AG10803 (cell line): Measurements from ENCODE around the gene S100A9.

Source experiments
- DNase-seq: peaks from one replicate; pipeline ENCODE4 v3.0.0; 2010; ENCODE audit warnings: low read depth
- H3K4me3 ChIP-seq: 2 replicates; pipeline ENCODE4 v1.5.1; 2011; ENCODE audit warnings: mild to moderate bottlenecking, low read length, control low read depth
- TF ChIP-seq, protein P1 (sequence below): conservative IDR thresholded peaks from 2 replicates; pipeline ENCODE4 v1.5.1; 2011; ENCODE audit warnings: mild to moderate bottlenecking, low read length, control low read depth, inconsistent platforms

The S100A9 gene

DNA sequence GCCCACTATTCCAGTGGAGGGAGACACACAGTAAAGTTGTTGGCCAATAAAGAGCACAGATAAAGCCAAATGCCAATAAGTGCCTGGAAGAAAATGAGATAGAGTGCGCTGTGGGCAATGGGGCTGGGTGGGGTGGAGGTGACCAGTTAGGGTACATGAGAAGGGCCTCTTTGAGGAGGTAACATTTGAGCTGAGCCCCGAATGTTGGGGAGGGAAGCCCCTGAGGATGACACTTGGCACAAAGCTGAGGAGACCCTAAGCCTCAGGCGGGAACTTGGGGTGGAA, 979 bp downstream of the S100A9 start:
- TF ChIP-seq, protein P1, sequence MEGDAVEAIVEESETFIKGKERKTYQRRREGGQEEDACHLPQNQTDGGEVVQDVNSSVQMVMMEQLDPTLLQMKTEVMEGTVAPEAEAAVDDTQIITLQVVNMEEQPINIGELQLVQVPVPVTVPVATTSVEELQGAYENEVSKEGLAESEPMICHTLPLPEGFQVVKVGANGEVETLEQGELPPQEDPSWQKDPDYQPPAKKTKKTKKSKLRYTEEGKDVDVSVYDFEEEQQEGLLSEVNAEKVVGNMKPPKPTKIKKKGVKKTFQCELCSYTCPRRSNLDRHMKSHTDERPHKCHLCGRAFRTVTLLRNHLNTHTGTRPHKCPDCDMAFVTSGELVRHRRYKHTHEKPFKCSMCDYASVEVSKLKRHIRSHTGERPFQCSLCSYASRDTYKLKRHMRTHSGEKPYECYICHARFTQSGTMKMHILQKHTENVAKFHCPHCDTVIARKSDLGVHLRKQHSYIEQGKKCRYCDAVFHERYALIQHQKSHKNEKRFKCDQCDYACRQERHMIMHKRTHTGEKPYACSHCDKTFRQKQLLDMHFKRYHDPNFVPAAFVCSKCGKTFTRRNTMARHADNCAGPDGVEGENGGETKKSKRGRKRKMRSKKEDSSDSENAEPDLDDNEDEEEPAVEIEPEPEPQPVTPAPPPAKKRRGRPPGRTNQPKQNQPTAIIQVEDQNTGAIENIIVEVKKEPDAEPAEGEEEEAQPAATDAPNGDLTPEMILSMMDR, result no peak
- DNase-seq, result no peak
- no peak overlapping the region for H3K4me3 ChIP-seq

DNA sequence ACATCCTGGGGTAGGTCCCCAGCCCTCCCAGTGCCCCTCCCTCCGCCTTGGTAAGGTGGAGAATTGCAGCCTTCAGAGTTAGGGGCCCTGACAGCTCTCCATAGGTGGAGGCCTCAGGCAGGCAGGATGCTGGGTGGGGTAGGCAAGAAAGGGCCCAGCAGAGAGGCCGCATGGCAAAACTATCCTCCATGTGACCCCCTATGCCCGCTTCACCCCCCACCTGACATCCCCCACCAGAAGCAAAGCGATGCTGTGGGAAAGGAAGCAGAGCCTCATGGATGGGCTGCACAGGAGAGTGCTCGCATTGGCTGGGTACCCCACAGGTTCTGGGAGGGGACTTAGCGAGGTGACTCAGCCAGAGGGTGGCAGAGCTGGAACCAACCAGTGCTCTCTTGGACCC, 1.6 kb downstream of the S100A9 start:
- TF ChIP-seq, protein P1, result no peak
- no peak for DNase-seq
- H3K4me3 ChIP-seq, result no peak overlapping the region

DNA sequence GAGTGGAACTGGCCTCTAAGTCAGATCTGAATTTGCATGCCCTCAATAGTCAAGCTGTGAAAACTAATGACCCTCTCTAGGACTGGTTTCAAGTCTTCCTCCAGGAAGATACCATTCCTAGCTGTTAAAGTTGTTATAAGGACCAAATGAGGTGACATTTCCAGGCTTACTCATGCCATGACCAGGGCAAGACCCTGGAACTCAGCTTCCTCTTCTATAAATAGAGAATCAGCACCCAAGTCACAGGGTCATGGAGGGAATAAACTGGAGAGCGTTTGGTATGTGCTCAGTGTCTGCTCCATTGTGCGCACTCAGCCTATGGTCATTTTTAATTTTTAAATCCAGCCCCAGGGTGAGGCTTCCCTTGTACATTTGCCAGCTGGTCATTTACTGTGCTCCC, 2.5 kb downstream of the S100A9 start:
- DNase-seq, result no peak
- TF ChIP-seq, protein P1, result no peak
- no peak overlapping the region for H3K4me3 ChIP-seq

DNA sequence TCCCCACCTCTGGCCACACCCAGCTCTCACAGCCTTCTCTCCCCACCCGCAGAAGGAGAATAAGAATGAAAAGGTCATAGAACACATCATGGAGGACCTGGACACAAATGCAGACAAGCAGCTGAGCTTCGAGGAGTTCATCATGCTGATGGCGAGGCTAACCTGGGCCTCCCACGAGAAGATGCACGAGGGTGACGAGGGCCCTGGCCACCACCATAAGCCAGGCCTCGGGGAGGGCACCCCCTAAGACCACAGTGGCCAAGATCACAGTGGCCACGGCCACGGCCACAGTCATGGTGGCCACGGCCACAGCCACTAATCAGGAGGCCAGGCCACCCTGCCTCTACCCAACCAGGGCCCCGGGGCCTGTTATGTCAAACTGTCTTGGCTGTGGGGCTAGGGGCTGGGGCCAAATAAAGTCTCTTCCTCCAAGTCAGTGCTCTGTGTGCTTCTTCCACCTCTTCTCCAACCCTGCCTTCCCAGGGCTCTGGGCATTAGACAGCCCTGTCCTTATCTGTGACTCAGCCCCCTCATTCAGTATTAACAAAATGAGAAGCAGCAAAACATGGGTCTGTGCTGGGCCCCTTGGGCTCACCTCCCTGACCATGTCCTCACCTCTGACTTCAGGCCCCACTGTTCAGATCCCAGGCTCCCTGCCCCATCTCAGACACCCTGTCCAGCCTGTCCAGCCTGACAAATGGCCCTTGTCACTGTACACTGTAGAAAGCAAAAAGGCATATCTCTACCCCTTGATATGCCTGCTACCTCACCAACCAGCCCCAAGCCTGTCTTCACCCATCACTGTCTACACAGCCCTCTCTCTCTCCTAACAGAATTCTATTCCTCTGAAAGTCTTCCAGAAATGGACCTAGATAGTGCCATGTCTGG, 3.2 kb downstream of the S100A9 start:
- TF ChIP-seq, protein P1, result no peak
- no peak overlapping the region for H3K4me3 ChIP-seq
- DNase-seq, result no peak

DNA sequence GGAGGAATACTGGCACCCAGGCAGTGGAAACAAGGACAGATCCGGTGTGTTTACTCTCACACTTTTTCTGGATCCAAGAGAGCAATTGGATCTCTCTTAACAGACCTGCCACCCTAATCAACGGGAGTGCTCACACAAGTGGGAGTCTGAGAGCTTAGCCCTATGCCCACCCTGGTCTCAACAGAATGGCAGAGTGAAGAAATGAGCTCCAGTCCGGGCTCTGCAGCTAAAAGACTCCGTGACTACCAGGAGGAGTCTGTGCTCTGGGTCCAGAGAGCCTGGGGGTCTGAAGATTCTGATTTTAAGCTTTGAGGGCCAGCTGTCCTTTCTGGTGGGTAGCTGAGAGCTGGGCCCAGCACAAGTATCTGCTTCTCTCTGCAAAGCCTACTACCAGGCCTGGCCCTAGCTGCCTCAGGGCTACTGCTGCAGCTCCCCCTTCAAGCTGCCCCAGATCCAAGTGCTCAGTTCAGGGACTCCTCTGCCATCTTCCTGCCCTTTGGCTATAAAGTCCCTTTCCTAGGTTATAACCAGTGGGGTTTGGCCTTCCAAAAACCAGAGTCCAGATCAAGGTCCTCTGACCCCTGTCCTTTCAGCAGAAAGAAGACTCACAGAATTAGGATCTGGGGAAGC, 3.9 kb downstream of the S100A9 start:
- TF ChIP-seq, protein P1, result no peak
- no peak for DNase-seq
- H3K4me3 ChIP-seq, result no peak overlapping the region

DNA sequence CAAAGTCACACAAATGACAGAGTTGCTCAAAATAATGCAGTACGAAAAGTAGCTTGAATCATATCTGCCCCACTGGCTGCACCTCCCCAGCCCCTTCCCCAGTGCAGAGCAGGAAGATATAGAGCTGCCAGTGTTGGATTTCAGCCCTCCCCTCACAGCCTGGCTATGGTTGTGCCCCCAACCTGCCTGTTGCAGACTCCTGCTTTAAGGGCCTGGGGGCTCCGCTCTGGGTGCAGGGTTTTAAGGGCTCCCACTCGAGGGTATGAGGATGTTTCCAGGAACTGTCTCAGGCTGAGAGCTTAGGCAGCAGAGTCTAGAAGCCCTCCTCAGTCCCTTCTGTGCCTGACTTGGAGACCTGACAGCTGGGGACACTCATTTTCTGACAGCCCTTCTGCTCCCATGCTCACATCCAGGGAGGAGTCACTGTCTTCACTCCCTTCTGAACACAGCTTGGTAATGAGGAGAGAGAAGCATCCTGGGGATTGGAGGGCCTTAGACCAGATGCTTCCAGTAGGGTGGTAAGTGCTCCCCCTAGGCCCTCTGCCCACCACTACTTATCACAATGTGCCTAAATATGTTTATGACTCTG, 4.6 kb downstream of the S100A9 start:
- TF ChIP-seq, protein P1, result no peak
- H3K4me3 ChIP-seq, result no peak overlapping the region
- no peak for DNase-seq

DNA sequence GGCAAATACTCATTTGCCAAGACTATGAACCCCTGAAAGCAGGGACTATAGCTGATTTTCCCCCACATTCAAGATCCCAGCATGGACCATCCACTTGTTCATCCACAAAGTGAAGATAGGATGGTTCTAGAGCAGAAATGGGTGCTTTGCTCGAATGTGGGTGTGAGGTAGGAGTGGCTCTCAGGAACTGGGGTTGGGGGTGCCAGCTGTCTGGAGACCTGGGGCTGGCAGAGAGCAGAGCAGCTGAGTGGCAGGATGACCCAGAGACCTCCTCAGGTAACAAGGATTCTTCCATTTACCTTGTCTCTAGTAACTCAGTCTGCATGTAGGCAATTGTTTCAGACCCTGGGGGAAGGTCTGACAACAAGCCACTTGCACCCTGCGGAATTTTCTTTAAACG, 6.0 kb downstream of the S100A9 start:
- no peak for DNase-seq
- TF ChIP-seq, protein P1, result no peak
- no peak overlapping the region for H3K4me3 ChIP-seq
